Urinary bladder (tissue), 4 donors: ENCODE data around the gene UCK2. TPM values are rescaled to one million over a fixed set of nuclear protein-coding genes. Genes with fewer than 3 reads are reported as not detected.

Experiments used
- DNase-seq: peaks from one replicate; pipeline ENCODE4 v3.0.0-alpha.2; 2015; ENCODE audit errors: extremely low spot score
- H3K27ac ChIP-seq: one replicate; pipeline ENCODE4 v1.5.1; 2013; ENCODE audit warnings: low read depth, mild to moderate bottlenecking, moderate library complexity
- H3K36me3 ChIP-seq: one replicate; pipeline ENCODE4 v1.6.1; 2013; ENCODE audit warnings: mild to moderate bottlenecking, moderate library complexity; ENCODE audit not compliant: insufficient read depth
- H3K4me1 ChIP-seq: one replicate; pipeline ENCODE4 v1.6.1; 2013; ENCODE audit warnings: mild to moderate bottlenecking, moderate library complexity; ENCODE audit not compliant: insufficient read depth
- H3K4me3 ChIP-seq: one replicate; pipeline ENCODE4 v1.5.1; 2013; ENCODE audit warnings: low read depth, low read length
- WGBS: extraction: QIAGEN DNeasy Blood & Tissue Kit; methylation state at CpG from one replicate; pipeline ENCODE4 v1.1.7; 2013; 5-methylcytosine and 5-hydroxymethylcytosine counted together
- polyA plus RNA-seq: library from polyadenylated mRNA; stranded (reverse); fragments of 200-250 nt; gene quantifications from one replicate; pipeline ENCODE4 v1.2.3, GENCODE V29; 2013
- total RNA-seq: library from RNA; depleted of rRNA; stranded (reverse); fragments of >200 nt; gene quantifications from one replicate; pipeline ENCODE4 v1.2.3, GENCODE V29; 2014
- donor health status: healthy with polysubstance abuse.
- donor health status: healthy.

The UCK2 gene
- total and polyA plus RNA-seq, 2 donors = 17.7 to 19.8 TPM

GRCh38 chr1:165854101-165854845, 26.9 kb downstream of the UCK2 start:
- no peak for DNase-seq
- Histone ChIP-seq H3K4me1 (no peaks in the 10 kb centered on the region), H3K4me3 (no peak overlapping the region), H3K36me3 (no peaks in the 10 kb centered on the region), H3K27ac (no peak overlapping the region)
- WGBS = 79% methylated on average over 7 of the region's 7 CpGs

- H3K36me3 ChIP-seq = no peaks in the 10 kb centered on the region
- H3K27ac ChIP-seq = no peak overlapping the region
- DNase-seq = no peak
- 84% methylated on average over 9 of the region's 9 CpGs for WGBS
- no peaks in the 10 kb centered on the region for H3K4me1 ChIP-seq
- no peak overlapping the region for H3K4me3 ChIP-seq
Measured at GRCh38 chr1:165855010-165855838, 27.8 kb downstream of the UCK2 start.

GRCh38 chr1:165856021-165856420, 28.6 kb downstream of the UCK2 start:
- Histone ChIP-seq H3K4me3 (no peak overlapping the region), H3K27ac (no peak overlapping the region), H3K36me3 (no peaks in the 10 kb centered on the region), H3K4me1 (no peaks in the 10 kb centered on the region)
- 74% methylated on average over 3 of the region's 3 CpGs for WGBS
- DNase-seq = no peak

GRCh38 chr1:165856606-165857005, 29.2 kb downstream of the UCK2 start:
- 68% methylated on average over 3 of the region's 3 CpGs for WGBS
- no peak overlapping the region for H3K27ac ChIP-seq
- H3K4me1 ChIP-seq = no peaks in the 10 kb centered on the region
- no peak overlapping the region for H3K4me3 ChIP-seq
- no peaks in the 10 kb centered on the region for H3K36me3 ChIP-seq
- no peak for DNase-seq

GRCh38 chr1:165857046-165857801, 29.8 kb downstream of the UCK2 start:
- Histone ChIP-seq H3K4me1 (no peaks in the 10 kb centered on the region), H3K4me3 (no peak overlapping the region), H3K36me3 (no peaks in the 10 kb centered on the region), H3K27ac (no peak overlapping the region)
- 92% methylated on average over 8 of the region's 8 CpGs for WGBS
- DNase-seq = no peak

- no peaks in the 10 kb centered on the region for H3K4me1 ChIP-seq
- no peak overlapping the region for H3K4me3 ChIP-seq
- DNase-seq = no peak
- H3K36me3 ChIP-seq = no peaks in the 10 kb centered on the region
- WGBS = 74% methylated on average over 3 of the region's 3 CpGs
- no peak overlapping the region for H3K27ac ChIP-seq
Measured at GRCh38 chr1:165858364-165858823, 31.0 kb downstream of the UCK2 start.

- Histone ChIP-seq H3K4me1 (no peaks in the 10 kb centered on the region), H3K27ac (no peak overlapping the region), H3K36me3 (no peaks in the 10 kb centered on the region), H3K4me3 (no peak overlapping the region)
- no peak for DNase-seq
- 84% methylated on average over 10 of the region's 10 CpGs for WGBS
Measured at GRCh38 chr1:165858967-165859845, 31.8 kb downstream of the UCK2 start.

GRCh38 chr1:165860065-165860464, 32.7 kb downstream of the UCK2 start:
- Histone ChIP-seq H3K4me3 (no peak overlapping the region), H3K4me1 (no peaks in the 10 kb centered on the region), H3K27ac (no peak overlapping the region), H3K36me3 (no peaks in the 10 kb centered on the region)
- 99% methylated on average over 2 of the region's 2 CpGs for WGBS
- no peak for DNase-seq

- H3K4me1 ChIP-seq = no peaks in the 10 kb centered on the region
- H3K27ac ChIP-seq = no peak overlapping the region
- H3K36me3 ChIP-seq = no peaks in the 10 kb centered on the region
- DNase-seq = no peak
- no peak overlapping the region for H3K4me3 ChIP-seq
- WGBS = 82% methylated on average over 5 of the region's 5 CpGs
Measured at GRCh38 chr1:165861911-165862310, 34.5 kb downstream of the UCK2 start.

- no peaks in the 10 kb centered on the region for H3K36me3 ChIP-seq
- WGBS = 59% methylated on average over 5 of the region's 5 CpGs
- no peak overlapping the region for H3K4me3 ChIP-seq
- H3K27ac ChIP-seq = no peak overlapping the region
- H3K4me1 ChIP-seq = no peaks in the 10 kb centered on the region
- no peak for DNase-seq
Measured at GRCh38 chr1:165862448-165862847, 35.0 kb downstream of the UCK2 start.

- no peak for DNase-seq
- no peaks in the 10 kb centered on the region for H3K4me1 ChIP-seq
- H3K27ac ChIP-seq = no peak overlapping the region
- H3K36me3 ChIP-seq = no peaks in the 10 kb centered on the region
- H3K4me3 ChIP-seq = no peak overlapping the region
- 51% methylated on average over 2 of the region's 2 CpGs for WGBS
Measured at GRCh38 chr1:165863346-165863745, 35.9 kb downstream of the UCK2 start.

- 93% methylated on average over 12 of the region's 12 CpGs for WGBS
- no peak overlapping the region for H3K27ac ChIP-seq
- no peaks in the 10 kb centered on the region for H3K4me1 ChIP-seq
- no peak for DNase-seq
- no peaks in the 10 kb centered on the region for H3K36me3 ChIP-seq
- H3K4me3 ChIP-seq = no peak overlapping the region
Measured at GRCh38 chr1:165865633-165866340, 38.4 kb downstream of the UCK2 start.
